GF-D8 (cell line): ENCODE data around the gene RARB.

Source experiments
- DNase-seq: peaks from one replicate; lab custom pipeline; 2025; lab: John Stamatoyannopoulos, UW

The RARB gene

GRCh38 chr3:25472731-25473130, 44.7 kb downstream of the RARB start:
- no peak for DNase-seq

GRCh38 chr3:25473246-25473645, 45.2 kb downstream of the RARB start:
- no peak for DNase-seq

- DNase-seq: no peak
Observed at GRCh38 chr3:25474052-25474451, 46.0 kb downstream of the RARB start.

GRCh38 chr3:25476639-25477038, 48.6 kb downstream of the RARB start:
- DNase-seq: no peak

- no peak for DNase-seq
Observed at GRCh38 chr3:25478211-25478757, 50.2 kb downstream of the RARB start.

GRCh38 chr3:25478964-25479726, 51.1 kb downstream of the RARB start:
- DNase-seq: no peak

GRCh38 chr3:25479727-25480010, 51.6 kb downstream of the RARB start:
- no peak for DNase-seq

- no peak for DNase-seq
Observed at GRCh38 chr3:25480811-25481210, 52.7 kb downstream of the RARB start.

- DNase-seq: no peak
Observed at GRCh38 chr3:25481386-25481785, 53.3 kb downstream of the RARB start.

- DNase-seq: no peak
Observed at GRCh38 chr3:25483456-25483855, 55.4 kb downstream of the RARB start.

GRCh38 chr3:25485673-25486072, 57.6 kb downstream of the RARB start:
- DNase-seq: no peak

GRCh38 chr3:25486932-25487331, 58.9 kb downstream of the RARB start:
- DNase-seq: no peak

- no peak for DNase-seq
Observed at GRCh38 chr3:25489858-25490593, 62.0 kb downstream of the RARB start.

- DNase-seq: no peak
Observed at GRCh38 chr3:25493246-25493645, 65.2 kb downstream of the RARB start.

- DNase-seq: no peak
Observed at GRCh38 chr3:25493786-25494185, 65.7 kb downstream of the RARB start.

- DNase-seq: no peak
Observed at GRCh38 chr3:25495304-25495703, 67.2 kb downstream of the RARB start.

- DNase-seq: no peak
Observed at GRCh38 chr3:25495726-25496253, 67.7 kb downstream of the RARB start.

- DNase-seq: no peak
Observed at GRCh38 chr3:25497096-25497495, 69.0 kb downstream of the RARB start.

GRCh38 chr3:25500706-25501210, 72.7 kb downstream of the RARB start:
- DNase-seq: no peak

- DNase-seq: no peak
Observed at GRCh38 chr3:25502233-25502632, 74.2 kb downstream of the RARB start.

GRCh38 chr3:25503898-25504301, 75.8 kb downstream of the RARB start:
- DNase-seq: no peak

- no peak for DNase-seq
Observed at GRCh38 chr3:25505581-25505980, 77.5 kb downstream of the RARB start.

GRCh38 chr3:25507811-25508210, 79.7 kb downstream of the RARB start:
- no peak for DNase-seq
